Ovary (tissue), 9 donors: ENCODE data around the gene WBP2NL. TPM values are rescaled to one million over a fixed set of nuclear protein-coding genes. Genes with fewer than 3 reads are reported as not detected.

Source experiments
- polyA plus RNA-seq, 2 donors: library from polyadenylated mRNA; stranded (reverse); fragments of 200-250 nt in 1 of 2; fragments of 350-450 nt in 1 of 2; fragmentation: Illumina TruSeq in 1 of 2; extraction: RNeasy Lipid Tissue Mini Kit (QIAGEN cat#74804) in 1 of 2; gene quantifications; one replicate each; pipeline ENCODE4 v1.2.3, GENCODE V29; 2013 to 2014
- small RNA-seq: library from RNA; depleted of rRNA; stranded (forward); fragments of <200 nt; gene quantifications from one replicate; pipeline ENCODE3, GENCODE V24; 2016
- total RNA-seq, 7 donors: library from RNA; depleted of rRNA in 2 of 7; stranded (reverse); fragments of >200 nt in 2 of 7; fragmentation: NEBNext Ultra II Directional in 3 of 7; extraction: Animal tissue kit (Norgen Biotek cat#: 25700) in 3 of 7; gene quantifications; one replicate each; pipeline versions ENCODE4 v1.1.0 to v1.2.4, GENCODE V29; 2016 to 2023
- donor health status: DM: no; HTN: no; CAD: no; lungs with moderate emphysema.
- donor health status: DM: no; HTN: no; CAD: no.
- donor health status: Bipolar disorder and iron deficiency.
- donor health status: DM: yes; HTN: yes; CAD: no.
- donor health status: DM: no; HTN: no; CAD: no.
- donor health status: DM: yes; HTN: yes; CAD: no.

Gene WBP2NL
- total and polyA plus RNA-seq, 9 donors: 0.48 to 4.5 (median 2.8) TPM

Small RNAs within 50 kb of the gene (small RNA-seq; reads per million reads assigned to genes)
- not detected for gene SNORD13P1

Other genes with a start within 250 kb of the WBP2NL start
- 10 to 100 TPM in 1 of 7 donors, 1 to 10 TPM in 6; 7.9 to 13.3 (median 8.8) TPM for gene CCDC134, start 198.1 kb upstream of the WBP2NL start, total RNA-seq
- gene CCDC134, start 198.1 kb upstream of the WBP2NL start, polyA plus RNA-seq: 1 to 10 TPM; 1.3 to 4.9 TPM
- gene SREBF2, start 165.7 kb upstream of the WBP2NL start, total RNA-seq: 100 to 1,000 TPM in 1 of 7 donors, 10 to 100 TPM in 6; 29.2 to 215 (median 74.1) TPM
- 10 to 100 TPM; 38.7 to 94.9 TPM for gene SREBF2, start 165.7 kb upstream of the WBP2NL start, polyA plus RNA-seq
- gene SHISA8, start 83.7 kb upstream of the WBP2NL start, total RNA-seq: under 1 TPM in 1 of 7 donors, not detected in 6; 0.46 TPM
- not detected for gene SHISA8, start 83.7 kb upstream of the WBP2NL start, polyA plus RNA-seq
- under 1 TPM; 0.08 to 0.36 (median 0.22) TPM for gene TNFRSF13C, start 72.0 kb upstream of the WBP2NL start, total RNA-seq
- gene TNFRSF13C, start 72.0 kb upstream of the WBP2NL start, polyA plus RNA-seq: under 1 TPM; 0.05 TPM
- gene CENPM, start 51.6 kb upstream of the WBP2NL start, total RNA-seq: 1 to 10 TPM in 4 of 7 donors, under 1 TPM in 1, not detected in 2; 0.25 to 8.0 (median 1.8) TPM
- 1 to 10 TPM in 1 of 2 donors, not detected in 1; 1.0 TPM for gene CENPM, start 51.6 kb upstream of the WBP2NL start, polyA plus RNA-seq
- 1 to 10 TPM in 1 of 7 donors, under 1 TPM in 5, not detected in 1; 0.11 to 1.4 (median 0.23) TPM for gene SEPTIN3, start 29.3 kb upstream of the WBP2NL start, total RNA-seq
- gene SEPTIN3, start 29.3 kb upstream of the WBP2NL start, polyA plus RNA-seq: under 1 TPM; 0.12 to 0.78 TPM
- gene NAGA, start 72.0 kb downstream of the WBP2NL start, total RNA-seq: 10 to 100 TPM; 18.7 to 34.3 (median 20.3) TPM
- gene NAGA, start 72.0 kb downstream of the WBP2NL start, polyA plus RNA-seq: 10 to 100 TPM; 17.6 to 18.1 TPM
- gene PHETA2, start 75.5 kb downstream of the WBP2NL start, total RNA-seq: 10 to 100 TPM in 1 of 7 donors, 1 to 10 TPM in 6; 3.4 to 10.2 (median 7.3) TPM
- 1 to 10 TPM; 8.5 to 8.8 TPM for gene PHETA2, start 75.5 kb downstream of the WBP2NL start, polyA plus RNA-seq
- gene SMDT1, start 80.9 kb downstream of the WBP2NL start, total RNA-seq: 100 to 1,000 TPM in 4 of 7 donors, 10 to 100 TPM in 3; 26.3 to 287 (median 130) TPM
- 100 to 1,000 TPM; 112 to 211 TPM for gene SMDT1, start 80.9 kb downstream of the WBP2NL start, polyA plus RNA-seq
- 10 to 100 TPM; 28.3 to 49.2 (median 43.4) TPM for gene NDUFA6, start 92.0 kb downstream of the WBP2NL start, total RNA-seq
- 10 to 100 TPM; 48.7 to 82.8 TPM for gene NDUFA6, start 92.0 kb downstream of the WBP2NL start, polyA plus RNA-seq
- gene CYP2D6, start 132.0 kb downstream of the WBP2NL start, total RNA-seq: 1 to 10 TPM in 4 of 7 donors, under 1 TPM in 3; 0.73 to 2.0 (median 1.2) TPM
- under 1 TPM; 0.28 to 0.30 TPM for gene CYP2D6, start 132.0 kb downstream of the WBP2NL start, polyA plus RNA-seq